HG02885 (cell line): ENCODE data around the gene NAT9.

Experiments used
- ATAC-seq: cut with Tn5 transposase; IDR thresholded peaks from one replicate; pipeline ENCODE4 v1.9.1; 2021; ENCODE audit warnings: mild to moderate bottlenecking; ENCODE audit not compliant: unreplicated experiment, poor library complexity

Gene NAT9

DNA sequence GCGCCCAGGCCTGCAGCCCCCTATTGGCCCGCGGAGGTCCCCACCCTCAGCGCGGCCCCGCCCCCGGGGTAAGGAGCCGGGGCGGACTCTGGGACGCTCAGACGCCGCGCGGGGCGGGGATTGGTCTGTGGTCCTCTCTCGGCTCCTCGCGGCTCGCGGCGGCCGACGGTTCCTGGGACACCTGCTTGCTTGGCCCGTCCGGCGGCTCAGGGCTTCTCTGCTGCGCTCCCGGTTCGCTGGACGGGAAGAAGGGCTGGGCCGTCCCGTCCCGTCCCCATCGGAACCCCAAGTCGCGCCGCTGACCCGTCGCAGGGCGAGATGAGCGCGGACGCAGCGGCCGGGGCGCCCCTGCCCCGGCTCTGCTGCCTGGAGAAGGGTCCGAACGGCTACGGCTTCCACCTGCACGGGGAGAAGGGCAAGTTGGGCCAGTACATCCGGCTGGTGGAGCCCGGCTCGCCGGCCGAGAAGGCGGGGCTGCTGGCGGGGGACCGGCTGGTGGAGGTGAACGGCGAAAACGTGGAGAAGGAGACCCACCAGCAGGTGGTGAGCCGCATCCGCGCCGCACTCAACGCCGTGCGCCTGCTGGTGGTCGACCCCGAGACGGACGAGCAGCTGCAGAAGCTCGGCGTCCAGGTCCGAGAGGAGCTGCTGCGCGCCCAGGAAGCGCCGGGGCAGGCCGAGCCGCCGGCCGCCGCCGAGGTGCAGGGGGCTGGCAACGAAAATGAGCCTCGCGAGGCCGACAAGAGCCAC is 27.4 kb downstream of the NAT9 start, which contains the start of gene NHERF1:
TSS of gene NHERF1 (plus strand) at position 100 of the 750 bp plus-strand sequence. CDS start at position 319, 219 bp downstream.
- ATAC-seq, result peak; percentile 87

DNA sequence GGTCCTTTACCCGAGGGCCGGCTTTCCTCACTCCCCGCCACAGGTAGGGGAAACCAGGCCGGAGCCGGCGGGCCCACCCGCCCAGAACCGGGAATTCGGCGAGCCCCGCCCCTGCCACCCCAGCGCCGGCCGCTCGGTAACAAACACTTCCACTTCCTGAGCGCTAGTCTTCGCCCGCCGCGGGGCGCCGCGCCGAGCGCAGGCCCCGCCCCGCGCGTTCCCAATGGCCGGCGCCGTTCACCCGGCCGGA is 27.9 kb downstream of the NAT9 start:
- no peak for ATAC-seq

DNA sequence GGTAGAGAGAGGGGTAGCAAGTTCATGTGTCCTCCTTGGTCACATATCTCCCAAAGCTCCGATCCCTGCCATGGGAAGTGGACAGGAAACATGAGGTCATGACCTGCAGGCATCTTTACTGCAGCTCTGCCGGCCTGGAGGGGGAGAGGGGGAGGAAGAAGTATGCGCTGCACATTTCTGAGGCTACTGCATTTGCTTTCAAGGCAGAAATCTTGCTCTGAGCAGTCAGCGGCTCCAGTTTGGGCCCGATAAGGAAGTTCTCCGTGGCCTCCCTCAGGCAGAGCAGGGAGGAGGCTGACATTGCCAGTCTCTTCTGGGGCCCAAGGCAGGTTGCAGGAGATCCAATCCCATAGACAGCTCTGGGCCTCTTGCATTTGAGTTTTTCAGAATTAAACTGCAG is 29.2 kb downstream of the NAT9 start:
- ATAC-seq, result no peak

DNA sequence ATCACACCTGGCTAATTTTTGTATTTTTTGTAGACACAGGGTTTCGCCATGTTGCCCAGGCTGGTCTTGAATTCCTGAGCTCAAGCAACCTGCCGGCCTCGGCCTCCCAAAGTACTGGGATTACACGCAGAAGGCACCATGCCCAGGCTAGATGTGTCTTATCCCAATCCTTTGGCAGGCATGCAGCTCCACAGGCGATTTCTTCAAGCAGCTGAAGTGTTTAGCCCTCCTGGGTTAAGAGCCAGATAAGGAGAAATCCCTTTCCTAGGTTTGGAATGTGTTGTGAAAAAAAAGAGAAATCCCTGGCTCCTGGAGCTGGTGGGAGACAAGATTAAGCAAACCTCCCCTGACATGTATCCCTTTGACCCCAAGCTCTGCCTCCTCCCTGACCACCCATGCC is 29.8 kb downstream of the NAT9 start:
- no peak for ATAC-seq

DNA sequence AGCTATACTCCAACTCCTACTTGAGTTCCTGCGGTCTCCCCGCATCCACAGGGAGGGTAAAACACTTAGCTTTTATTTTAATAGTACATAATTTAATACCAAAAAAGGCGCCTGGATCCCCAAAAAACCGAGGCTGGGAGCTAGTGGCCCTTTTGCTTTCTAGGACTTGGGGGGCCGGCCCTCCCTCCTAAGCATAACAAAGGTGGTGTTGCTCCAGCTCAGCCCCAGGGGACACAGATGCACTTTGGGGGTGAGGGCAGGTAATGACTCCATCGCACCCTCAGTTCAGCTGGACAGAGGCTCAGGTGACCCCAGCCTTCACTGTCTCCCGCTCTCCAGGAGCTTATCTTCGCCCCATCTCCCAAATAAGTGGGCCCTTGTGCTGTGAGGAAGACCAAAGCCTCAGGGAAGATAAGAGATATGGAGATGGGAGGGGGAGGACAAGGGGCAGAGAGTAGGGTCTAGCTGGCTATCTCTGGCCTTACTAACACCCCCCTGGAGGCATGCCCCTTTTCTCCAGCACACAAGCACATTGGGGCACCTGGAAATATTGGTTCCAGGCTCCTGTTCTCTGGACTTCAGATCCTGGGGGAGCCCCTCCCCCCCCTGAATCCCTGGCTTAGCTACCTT is 30.5 kb downstream of the NAT9 start:
- no peak for ATAC-seq

DNA sequence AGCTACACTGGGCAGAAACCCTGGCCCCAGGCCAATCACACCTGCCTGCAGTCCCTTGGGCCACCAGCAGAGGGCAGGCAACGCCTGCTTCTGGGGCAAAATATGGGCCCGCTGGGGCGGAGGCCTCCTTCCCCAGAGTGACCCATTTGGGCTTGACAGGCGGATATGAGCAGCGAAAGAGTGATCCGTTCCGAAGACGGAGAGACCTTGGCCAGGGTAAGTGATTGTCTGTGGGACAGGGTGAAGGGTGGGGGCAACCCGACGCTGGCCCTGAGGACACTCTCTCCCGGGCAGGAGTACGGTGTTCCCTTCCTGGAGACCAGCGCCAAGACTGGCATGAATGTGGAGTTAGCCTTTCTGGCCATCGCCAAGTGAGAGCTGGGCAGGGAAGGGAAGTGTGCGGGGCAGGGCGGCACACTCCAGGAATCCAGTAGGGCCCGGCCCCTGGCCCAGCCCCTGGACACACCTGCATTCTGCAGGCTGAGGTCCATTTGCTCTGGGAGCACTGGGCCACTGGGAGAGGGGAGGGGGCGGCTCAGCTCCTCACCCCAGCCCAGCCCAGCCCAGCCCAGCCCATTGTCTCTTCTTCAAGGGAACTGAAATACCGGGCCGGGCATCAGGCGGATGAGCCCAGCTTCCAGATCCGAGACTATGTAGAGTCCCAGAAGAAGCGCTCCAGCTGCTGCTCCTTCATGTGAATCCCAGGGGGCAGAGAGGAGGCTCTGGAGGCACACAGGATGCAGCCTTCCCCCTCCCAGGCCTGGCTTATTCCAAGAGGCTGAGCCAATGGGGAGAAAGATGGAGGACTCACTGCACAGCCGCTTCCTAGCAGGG is 31.2 kb downstream of the NAT9 start:
- no peak for ATAC-seq

DNA sequence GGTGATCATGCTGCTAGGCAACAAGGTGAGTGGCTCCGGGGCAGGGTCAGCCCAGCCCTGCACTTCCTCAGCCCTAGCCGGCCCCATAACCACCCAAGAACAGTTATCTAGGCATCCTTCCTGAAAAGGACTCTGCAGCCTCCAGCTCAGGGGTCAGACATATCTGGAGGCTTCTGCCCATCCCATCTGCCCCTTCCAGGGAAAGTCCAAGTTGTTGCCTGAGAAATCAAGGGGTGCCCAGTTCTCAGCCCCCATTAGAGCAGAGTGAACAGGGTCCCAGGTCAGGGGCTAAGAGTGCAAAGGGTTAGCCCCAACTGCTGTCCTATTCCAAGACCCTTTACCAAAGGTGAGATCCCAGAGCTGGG is 31.8 kb downstream of the NAT9 start:
- ATAC-seq, result no peak

DNA sequence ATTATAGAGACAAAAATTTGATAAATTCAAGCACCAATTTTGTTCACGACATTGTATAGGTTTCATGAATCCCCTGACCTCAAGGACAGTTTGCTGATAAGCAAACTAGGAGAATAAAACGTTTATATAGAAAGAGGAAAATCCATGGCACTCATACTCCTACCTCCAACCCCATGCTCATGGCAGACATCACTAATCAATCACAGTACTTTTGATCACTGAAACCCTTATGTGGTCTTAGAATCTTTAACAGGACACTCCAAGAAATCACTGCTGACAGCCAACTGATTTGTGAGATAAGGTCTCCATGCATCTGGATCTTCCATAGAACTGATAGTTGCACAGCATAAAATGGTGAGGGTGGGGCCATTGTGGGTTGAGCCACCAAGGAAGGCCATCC is 32.4 kb downstream of the NAT9 start:
- no peak for ATAC-seq

DNA sequence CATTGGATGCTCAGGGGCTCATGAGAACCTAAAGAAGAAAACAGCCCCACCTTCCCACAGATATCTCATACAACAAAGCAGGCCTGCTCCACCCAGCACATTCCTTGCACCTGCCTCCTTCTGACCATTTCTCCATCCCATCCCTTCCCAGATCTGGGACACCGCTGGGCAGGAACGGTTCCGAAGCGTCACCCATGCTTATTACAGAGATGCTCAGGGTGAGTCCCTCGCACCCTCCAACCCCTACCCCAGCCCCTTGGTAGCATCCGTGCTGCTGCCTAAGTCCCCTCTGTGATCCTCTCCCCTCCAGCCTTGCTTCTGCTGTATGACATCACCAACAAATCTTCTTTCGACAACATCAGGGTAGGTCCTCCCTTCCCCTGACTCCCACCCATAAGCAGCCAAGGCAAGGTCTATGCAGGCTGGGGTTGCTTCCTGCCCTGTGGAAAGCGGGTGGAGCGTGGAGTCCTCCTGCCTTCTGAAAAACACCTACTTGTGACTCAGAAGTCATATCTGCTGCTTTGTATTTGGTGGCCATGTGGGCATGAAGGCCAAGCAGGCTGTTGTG is 33.1 kb downstream of the NAT9 start:
- no peak for ATAC-seq

DNA sequence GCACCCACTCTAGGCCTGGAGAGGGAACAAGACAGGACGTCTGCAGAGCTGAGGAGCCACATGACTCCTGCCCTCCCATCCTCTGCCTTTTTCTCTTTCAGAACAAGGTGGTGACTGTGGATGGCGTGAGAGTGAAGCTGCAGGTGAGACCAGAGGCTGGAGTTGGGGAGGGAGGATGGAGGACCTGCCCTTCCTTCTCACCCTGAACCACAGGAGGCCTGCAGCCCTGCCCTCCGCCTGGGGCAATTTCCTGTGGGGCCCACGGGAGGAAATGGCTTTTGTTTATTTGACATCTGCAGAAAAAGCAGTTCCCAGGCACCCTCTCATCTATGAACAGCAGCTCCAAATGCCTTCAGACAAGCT is 34.0 kb downstream of the NAT9 start:
- peak; percentile 46 for ATAC-seq

DNA sequence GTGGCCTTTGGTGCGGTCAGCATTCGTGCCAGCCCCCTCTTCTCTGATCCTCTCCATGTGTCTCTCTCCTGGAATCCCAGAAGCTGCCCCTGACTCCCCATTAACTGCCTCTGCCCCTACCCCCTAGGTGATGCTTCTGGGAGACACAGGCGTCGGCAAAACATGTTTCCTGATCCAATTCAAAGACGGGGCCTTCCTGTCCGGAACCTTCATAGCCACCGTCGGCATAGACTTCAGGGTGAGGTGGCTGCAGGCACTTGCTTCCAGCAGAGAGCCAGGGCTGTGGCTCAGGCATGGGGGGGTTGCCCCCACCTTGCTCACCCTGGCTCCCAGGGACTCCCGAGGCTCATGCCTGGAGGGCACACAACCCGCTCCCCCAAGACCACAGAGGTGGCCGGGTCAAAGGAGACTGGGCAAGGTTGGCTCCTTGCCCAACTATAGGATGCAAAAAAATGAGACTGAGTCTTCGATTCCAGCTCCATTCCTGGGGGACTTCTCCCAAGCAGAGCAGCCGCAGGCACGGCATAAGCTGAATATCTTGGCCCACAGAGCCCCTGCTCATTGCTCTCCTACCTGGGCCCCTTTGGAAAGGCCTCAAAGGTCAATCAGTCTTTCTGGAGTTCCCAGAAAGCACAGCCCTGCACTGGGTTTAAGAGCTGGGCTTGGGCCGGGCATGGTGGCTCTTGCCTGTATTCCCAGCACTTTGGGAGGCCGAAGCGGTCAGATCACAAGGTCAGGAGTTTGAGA is 35.3 kb downstream of the NAT9 start:
- no peak for ATAC-seq

DNA sequence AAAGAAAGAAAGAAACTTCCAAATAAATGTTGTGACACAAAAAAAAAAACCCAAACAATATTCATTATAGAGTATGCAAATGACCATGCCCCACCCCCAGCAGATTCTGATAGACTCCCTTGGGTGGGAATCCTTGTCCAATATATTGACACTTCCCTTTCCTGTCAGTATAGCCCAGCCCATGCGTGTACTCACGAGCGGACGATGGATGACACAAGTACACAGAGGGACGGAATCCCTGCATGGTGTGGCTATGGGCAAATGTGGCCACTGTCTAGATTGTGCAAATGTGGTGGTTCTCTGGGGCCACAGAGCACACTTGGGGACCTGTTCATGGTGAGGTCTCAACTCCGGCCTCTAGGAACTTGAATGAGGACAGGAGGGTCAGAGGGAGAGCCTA is 36.0 kb downstream of the NAT9 start:
- ATAC-seq, result no peak

DNA sequence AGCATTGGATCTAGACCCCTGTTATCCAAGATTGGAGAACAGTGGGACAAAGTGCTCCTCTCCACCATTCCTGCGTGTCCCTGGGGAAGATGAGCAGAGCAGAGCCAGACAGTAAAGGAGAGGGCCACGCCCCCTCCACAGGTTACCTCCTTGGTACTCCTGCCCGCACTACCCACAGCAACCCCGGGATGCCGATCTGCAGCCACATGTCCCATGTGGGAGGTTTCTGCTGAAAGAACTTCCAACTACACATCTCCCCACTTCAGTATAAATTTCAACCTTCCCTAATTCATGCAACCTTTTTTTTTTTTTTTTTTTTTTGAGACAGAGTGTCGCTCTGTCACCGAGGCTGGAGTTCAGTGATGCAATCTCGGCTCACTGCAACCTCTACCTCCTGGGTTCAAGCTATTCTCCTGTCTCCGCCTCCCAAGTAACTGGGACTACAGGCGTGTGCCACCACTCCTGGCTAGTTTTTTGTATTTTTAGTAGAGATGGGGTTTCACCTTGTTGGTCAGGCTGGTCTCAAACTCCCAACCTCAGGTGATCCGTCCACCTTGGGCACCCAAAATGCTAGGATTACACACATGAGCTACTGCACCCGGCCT is 36.8 kb downstream of the NAT9 start:
- ATAC-seq, result no peak

DNA sequence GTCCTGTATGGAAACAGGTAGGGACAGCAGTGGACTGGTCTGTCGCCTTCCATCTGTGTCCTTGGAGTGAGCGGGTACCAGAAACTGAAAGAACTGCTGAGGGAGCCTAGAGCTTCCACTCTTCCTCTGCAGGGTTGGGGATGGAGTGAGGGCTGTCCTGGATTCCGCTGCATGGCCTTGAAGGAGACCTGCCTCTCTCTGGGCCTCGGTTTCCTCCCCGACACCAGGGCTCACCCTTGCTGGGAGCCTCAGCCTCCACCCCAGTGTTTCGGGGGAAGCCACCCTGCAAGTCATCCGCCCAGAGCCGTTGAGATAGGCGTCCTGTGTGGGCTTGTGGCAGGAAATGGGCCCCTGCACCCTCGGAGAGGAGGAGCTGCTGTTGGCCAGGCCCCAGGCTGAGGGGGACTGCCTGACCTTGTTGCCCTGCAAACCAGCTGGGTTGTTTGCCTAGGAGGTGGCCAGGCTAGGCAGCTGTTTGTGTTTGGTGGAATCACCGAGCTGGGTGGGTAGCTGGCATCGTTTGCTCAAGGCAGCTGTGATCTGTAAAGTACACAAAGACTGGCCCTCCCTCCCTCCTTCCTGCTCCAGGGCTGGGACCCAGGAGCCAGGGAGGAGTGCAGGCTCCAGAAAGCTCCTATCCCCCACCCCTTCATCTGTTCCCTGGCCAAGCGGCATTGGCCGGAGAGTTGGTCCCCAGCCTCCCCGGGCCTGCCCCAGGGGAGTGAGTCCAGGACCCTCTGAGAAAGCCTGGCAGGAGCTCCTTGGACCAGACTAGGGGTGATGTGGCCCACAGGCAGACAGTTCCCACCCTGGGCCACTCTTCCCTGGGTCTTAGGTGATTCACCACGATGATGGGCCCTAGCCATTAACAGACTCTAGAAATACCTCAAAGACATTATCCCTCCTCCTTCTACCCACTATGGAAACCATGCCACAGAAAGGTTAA is 37.8 kb downstream of the NAT9 start:
- peak; percentile 61 for ATAC-seq

DNA sequence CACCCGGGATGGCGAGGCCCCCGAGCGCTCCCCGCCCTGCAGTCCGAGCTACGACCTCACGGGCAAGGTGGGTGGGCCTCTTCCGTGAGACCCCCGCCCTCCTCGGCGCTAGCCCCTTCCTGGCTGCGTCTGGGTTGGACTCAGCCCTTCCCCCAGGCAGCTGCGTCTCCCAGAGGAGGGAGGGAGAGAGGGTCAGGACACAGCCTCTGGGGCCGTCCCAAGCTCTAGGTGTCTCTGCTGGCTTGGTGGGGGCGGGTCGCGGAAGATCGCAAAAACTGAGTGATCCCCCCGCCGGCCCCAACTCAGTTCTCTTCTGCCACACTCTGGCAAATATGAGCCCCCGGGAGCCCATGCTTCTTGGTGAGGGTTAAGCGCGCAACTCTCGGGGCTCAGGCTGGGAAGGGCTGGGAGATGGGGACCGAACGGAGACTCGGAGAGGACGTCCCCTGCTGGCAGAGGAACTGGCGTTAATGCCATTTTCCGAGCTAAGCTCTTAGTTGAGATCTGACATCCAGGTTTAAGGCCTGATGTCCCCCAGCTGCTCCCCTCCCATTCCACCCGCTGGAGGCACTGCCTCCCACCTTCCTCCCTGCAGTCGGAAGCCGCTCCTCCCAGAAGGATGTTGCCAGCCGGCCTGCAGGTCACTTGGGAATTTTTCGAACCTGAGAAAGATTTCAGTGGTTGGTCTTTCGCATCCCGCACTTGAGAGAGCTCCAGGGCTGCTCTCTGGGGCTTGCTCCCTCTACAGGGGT is 38.7 kb downstream of the NAT9 start:
- ATAC-seq, result no peak

DNA sequence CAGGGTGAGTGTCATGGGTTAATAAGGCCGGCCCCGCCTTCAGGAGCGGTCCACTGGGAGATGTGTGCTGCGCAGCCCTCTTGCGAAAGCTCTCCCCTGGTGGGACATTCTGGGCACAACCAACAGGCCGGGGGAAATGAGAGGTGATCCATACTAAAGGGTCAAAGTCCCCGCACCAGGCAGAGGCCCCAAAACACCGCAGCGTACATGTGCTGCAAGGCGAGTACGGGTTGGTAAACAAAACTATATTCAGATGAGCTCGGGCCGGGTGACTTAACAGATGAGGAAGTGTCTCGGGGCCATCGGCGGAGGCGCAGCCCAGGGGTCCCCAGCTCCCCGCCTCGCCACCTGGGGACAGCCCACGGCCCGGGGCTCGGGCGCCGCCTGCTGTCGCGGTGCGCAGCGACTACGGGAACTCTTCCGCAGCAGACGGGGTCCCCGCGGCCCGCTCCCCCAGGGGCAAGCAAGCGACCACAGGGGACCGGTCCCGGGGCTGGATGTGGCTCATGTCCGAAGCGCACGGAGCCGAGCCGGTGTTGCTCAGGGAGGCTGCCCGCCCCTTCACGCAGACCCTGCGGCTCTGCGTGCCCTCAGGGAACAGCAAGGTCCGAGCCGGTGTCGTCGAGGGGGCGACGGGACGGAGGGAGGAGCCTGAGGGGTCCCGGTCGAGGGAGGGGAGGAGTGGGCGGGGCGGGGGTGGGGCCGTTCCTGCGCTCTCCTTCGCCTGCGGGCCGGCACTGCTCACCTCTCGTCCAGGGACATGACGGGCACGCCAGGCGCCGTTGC is 39.4 kb downstream of the NAT9 start, which contains the start of gene RAB37:
TSS of gene RAB37 (plus strand) at position 744 of the 786 bp plus-strand sequence. CDS start at position 761, 17 bp downstream.
- ATAC-seq, result peak; percentile 38

DNA sequence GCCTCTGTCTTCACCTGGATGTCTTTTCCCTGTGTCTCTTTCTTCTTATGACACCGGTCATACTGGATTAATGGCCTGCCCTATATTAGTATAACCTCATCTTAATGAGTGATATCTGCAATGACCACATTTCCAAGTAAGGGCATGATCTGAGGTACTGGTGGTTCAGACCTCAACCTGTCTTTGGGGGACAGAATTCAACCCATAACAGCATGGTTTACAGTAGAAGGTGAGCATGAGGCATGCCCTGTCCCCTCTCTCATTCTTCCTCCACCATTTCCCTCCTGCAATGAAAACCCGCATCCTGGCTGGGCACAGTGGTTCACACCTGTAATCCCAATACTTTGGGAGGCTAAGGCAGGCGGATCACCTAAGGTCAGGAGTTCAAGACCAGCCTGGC is 41.9 kb downstream of the NAT9 start:
- ATAC-seq, result no peak
